Neuron (in vitro differentiated cells): ENCODE measurements around the gene DUSP9.

ENCODE experiments used
- H2AFZ ChIP-seq: one replicate; pipeline ENCODE4 v1.6.1; 2013; ENCODE audit warnings: low read depth, mild to moderate bottlenecking, inconsistent platforms, low read length, moderate library complexity
- H3K27me3 ChIP-seq: one replicate; pipeline ENCODE4 v1.6.1; 2013; ENCODE audit warnings: low read length; ENCODE audit not compliant: insufficient read depth
- H3K36me3 ChIP-seq: one replicate; pipeline ENCODE4 v1.6.1; 2013; ENCODE audit warnings: low read length; ENCODE audit not compliant: insufficient read depth
- H3K4me1 ChIP-seq: one replicate; pipeline ENCODE4 v1.6.1; 2013; ENCODE audit warnings: low read length; ENCODE audit not compliant: insufficient read depth
- H3K4me3 ChIP-seq: 2 replicates; pipeline ENCODE4 v1.5.1; 2013; ENCODE audit warnings: mild to moderate bottlenecking, low read length, moderate library complexity
- H3K9me3 ChIP-seq: one replicate; pipeline ENCODE4 v1.6.1; 2013; ENCODE audit warnings: low read length

Gene DUSP9

DNA sequence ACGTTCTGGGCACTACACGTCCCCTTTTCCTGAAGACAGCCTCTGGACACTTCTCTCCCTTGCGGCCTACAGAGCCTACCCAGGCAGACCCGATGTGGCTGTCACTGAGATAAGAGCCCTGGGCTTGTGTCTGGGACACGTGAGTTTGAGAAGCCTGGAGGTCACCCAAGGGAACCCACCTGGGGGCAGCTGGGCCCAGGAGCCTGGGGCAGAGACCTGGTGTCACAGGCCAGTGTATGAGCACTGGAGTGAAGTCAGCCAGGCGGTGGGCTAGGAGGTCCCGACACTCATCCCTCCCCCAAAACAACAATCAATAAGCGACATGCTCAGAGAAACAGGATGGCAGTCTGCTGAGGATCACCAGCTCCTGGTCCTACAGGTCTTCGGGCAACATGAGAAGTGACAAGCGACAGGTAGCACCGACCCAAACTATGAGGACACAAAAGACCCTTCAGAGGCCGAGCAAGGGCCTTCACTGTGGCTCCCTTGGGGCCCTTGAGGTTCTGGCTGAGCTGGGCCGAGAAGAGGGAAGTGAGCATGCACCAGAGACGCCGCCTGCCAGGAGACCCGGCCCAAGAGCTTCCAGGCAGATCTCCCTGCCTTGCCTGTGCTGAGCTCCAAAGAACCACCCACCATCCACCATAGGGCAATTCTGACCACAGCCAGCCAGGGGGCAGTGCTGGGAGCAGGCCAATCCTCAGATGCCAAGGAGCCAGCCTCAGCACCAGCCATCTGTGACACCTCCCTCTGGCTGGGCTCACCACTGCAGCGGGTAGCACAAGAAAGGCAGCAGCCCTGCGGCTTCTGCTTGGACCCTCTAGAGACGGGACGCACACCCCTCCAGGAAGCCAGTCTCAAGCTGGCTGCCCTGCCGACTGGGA is 11.0 kb upstream of the DUSP9 start:
- peaks cover 60% of the 10 kb centered on the region for H3K27me3 ChIP-seq
- H3K4me1 ChIP-seq, result no peaks in the 10 kb centered on the region
- H3K4me3 ChIP-seq, result no peak overlapping the region
- H3K9me3 ChIP-seq, result peaks cover 8% of the 10 kb centered on the region
- H3K36me3 ChIP-seq, result no peaks in the 10 kb centered on the region
- no peak overlapping the region for H2AFZ ChIP-seq

DNA sequence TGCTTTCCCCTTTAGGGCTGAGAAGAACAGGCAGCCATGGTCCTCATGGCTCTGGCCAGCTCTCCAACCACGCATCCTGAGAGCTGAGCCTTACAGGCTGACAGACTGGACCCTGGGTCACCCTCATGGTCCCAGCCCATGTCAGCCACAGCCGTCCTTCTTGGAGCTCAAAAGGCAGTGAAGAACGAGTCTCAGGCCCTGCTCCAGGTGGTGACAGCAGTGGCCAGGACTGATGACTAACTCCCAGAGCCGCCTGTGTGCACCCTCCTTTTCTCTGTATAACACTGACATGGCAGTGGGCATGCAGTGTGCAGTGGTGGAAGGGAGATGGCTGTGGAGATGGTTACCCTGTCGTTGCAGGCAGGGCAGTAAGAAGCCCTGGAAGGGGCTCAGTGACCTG is 10.3 kb upstream of the DUSP9 start:
- H3K9me3 ChIP-seq, result peaks cover 2% of the 10 kb centered on the region
- H3K4me3 ChIP-seq, result no peak overlapping the region
- H2AFZ ChIP-seq, result no peak overlapping the region
- H3K36me3 ChIP-seq, result no peaks in the 10 kb centered on the region
- peaks cover 67% of the 10 kb centered on the region for H3K27me3 ChIP-seq
- H3K4me1 ChIP-seq, result no peaks in the 10 kb centered on the region

DNA sequence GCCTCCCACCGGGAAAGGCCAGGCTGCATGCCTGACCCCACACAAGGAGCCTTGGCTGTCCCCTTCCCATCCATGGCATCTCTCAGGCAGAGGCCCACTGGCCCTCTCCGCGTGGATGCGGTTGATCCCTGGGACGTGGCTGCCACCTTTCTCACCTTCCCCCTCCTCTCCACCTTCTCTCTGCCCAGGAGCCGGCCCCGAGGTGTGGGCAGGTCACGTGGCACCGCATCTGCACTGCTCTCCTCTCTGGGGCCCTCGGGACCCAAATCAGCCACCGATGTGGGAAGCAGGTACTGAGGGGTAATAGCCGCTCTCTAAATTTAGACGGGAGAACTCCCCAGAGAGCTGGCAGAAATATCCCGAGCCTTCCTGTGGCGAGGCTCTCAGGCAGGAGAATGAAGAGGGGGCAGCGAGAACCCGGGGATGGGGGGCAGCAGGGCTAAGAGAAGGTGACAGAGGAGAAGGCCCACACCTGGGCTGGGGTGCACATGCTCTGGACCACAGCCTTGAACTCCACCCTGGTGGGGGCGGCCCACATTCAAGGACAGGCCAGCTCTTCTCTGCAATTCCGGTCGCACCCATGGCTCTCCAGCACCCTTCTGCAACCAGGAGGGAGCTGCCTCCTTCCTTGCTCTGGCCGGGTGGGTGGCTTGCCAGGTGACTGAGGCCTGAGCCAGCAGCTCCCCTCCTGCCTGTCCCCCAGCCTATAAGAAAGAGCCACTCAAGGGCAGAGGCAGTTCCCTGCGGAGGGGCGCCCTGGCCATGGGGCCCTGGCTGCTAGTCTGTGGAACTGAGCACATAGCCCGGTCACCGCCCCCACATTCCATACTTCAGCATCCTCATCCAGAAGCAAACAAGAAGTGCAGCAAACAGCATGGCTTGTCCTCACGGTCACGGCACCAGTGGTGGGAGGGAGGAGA is 9.6 kb upstream of the DUSP9 start:
- H3K4me1 ChIP-seq, result no peaks in the 10 kb centered on the region

DNA sequence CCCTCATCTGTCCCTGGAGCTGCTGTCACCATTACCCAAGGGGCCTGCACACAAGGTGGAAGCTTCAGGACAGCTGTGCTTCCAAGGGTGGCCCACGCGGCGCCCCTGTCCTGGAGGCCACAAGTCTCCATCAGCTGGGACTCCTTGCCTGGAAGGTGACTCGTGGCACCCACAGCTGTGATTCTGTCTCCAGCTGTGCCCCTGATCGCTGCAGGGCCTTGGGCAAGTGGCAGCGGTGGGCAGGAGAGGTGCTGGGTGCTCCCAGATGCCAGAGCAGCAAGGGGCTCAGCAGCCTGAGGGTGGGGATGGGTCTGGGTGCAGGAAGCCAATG is 9.0 kb upstream of the DUSP9 start:
- H3K36me3 ChIP-seq, result no peaks in the 10 kb centered on the region
- no peaks in the 10 kb centered on the region for H3K4me1 ChIP-seq
- no peak overlapping the region for H3K4me3 ChIP-seq
- peaks cover 65% of the 10 kb centered on the region for H3K27me3 ChIP-seq
- no peaks in the 10 kb centered on the region for H3K9me3 ChIP-seq
- no peak overlapping the region for H2AFZ ChIP-seq

More for the DNA sequence above, 9.6 kb upstream of the DUSP9 start:
- Histone ChIP-seq H3K36me3 (no peaks in the 10 kb centered on the region), H3K4me3 (no peak overlapping the region), H3K9me3 (no peaks in the 10 kb centered on the region), H3K27me3 (peaks cover 68% of the 10 kb centered on the region), H2AFZ (no peak overlapping the region)

DNA sequence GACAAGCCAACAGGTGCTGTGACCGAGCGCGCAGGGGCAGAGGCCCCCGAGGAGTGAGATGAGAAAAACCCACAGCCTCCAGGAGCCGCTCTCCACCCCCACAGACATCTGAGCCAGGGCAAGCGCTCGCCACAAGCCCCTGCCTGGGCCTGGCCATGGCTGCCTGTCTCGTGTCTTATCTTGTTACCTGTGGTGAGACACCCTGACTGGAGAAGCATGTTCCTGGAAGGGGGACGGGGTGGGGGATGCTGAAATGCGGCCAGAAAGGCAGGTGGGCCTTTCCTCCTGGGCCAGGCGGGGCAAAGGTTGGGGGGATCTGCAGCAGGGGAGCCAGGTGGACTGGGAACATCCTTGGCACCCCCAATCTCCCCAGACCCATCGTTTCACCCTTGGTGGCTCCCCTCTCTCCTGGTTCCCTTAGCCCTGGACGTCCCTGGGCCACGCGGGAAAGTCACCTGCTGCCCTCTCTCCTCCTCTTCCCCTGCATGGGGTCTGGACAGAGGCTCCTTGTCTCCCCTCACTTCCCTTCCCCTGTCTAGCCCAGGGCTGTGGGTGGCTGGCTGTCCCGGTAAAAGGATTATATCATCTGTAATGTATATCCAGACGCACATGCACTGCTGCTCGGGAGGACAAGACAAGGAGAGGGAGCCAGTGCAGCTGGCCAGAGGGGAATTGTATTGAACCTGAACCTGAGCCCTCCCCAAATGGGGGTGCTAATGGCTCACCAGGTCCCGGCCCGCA is 8.4 kb upstream of the DUSP9 start:
- no peak overlapping the region for H2AFZ ChIP-seq
- H3K36me3 ChIP-seq, result no peaks in the 10 kb centered on the region
- no peak overlapping the region for H3K4me3 ChIP-seq
- H3K27me3 ChIP-seq, result peaks cover 67% of the 10 kb centered on the region
- H3K9me3 ChIP-seq, result no peaks in the 10 kb centered on the region
- H3K4me1 ChIP-seq, result peaks cover 2% of the 10 kb centered on the region

DNA sequence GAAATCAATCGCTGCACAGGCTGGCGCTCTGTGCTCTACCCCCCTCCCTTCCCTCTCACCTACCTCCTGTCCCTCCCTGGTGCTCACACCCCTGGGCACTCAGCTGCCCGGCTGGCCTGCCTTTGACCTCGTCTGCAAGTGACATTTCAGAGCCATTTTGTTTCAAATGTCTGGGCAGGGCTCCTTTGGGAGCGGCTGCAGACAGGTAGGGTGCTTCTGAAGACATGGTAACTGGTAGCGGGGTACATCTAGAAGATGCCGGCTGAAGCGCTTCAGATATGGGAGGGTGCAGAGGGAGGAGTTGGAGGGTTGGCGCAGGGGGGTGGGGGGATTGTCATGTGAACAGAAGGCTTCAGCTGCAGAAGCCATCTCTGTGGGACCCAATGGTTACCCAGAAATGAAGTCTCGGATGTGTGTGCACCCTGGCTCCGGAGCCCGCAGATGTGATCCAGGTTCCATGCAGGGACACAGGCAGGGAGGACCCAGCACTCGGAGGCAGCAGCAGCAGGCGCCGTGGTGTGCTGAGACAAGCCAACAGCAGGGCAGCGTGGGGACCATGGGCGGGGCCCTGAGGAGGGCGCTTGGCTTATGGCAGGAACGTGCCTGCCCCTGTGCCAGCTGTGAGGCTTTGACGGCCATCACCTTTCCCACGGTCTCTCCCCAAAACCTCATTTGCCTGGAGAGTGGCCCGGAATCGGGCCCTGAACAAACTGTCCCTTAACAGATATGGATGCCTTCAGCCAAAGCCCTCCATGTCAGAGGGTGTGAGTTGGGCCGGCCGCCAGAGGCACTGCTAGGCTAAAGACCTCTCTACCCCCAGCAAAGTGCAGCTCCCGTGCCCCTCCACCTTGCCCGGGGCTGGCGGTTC is 7.6 kb upstream of the DUSP9 start:
- Histone ChIP-seq H3K27me3 (peaks cover 71% of the 10 kb centered on the region), H3K9me3 (no peaks in the 10 kb centered on the region)

DNA sequence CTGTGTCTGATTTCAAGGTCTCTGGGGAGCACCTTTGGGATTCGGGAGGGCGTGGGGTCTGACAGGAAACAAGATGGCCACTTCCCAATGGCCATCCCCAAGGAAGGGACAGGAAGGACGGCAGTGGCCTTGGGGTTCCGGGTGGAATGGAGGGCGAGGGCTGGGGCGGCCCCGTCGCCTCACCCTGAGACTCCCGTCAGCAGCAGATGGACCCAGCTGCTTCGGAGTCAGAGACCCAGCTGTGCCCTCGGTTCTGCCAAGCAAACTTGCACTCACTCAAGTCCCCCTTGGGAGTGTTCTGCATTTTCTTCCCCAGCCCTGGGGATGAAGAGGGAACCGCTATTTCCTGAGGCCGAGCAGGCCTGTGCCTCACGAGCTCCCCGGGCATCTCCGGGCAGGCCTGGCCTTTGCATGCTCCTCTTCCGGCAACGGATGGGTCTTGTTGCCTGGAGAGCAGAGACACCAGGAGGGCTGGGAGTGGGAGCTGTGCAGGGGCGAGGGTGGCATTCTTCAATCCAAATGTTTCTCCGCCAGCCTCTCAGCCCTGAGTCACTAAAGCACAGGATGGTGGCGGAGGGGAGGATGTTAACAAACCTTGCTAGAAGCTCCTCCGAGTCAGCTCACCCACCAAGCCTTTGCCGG is 6.8 kb upstream of the DUSP9 start:
- Histone ChIP-seq H3K36me3 (no peaks in the 10 kb centered on the region), H2AFZ (no peak overlapping the region), H3K4me3 (no peak overlapping the region), H3K9me3 (no peaks in the 10 kb centered on the region), H3K4me1 (peaks cover 7% of the 10 kb centered on the region), H3K27me3 (peaks cover 75% of the 10 kb centered on the region)

More for the DNA sequence above, 7.6 kb upstream of the DUSP9 start:
- no peaks in the 10 kb centered on the region for H3K36me3 ChIP-seq
- H3K4me1 ChIP-seq, result peaks cover 6% of the 10 kb centered on the region
- no peak overlapping the region for H2AFZ ChIP-seq
- H3K4me3 ChIP-seq, result no peak overlapping the region

DNA sequence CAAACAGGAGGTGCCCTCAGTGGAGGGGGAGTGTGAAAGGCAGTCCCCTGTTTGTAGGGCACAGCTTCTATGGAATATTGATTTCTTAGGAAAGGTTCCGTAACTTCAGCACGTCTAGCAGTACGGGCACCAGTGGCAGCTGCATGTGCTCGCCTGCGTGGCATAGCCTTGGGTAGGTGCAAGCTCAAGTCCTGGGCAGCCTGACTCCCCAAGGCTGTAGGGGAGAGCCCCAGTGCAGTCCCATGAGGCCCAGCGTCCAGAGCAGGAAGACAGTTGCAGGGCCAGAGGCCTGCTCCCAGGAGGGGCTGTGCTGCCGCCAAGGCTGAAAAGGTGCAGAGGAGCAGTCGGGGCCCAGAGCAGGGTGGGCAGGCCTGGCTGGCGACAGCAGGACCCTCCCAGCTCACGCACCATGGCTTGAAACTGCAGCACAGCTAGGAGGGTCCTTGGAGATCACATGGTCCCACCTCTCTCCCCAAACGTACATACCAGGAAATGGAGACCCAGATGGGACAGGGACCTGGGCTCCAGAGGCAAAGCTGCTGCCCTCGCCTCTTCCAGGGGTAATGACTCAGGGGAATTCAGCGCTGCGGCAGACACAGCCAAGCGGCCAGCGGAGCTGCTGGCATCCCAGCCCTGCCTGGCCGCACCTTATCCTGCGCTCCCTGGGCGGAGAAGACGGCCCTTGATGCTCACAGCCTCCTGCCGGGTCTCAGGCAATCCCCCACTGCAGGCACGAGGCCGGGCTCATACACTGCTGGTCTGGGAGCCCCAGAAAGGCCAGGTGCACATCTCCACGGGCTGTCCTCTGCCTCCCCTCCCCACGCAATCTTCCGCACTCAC is 6.0 kb upstream of the DUSP9 start:
- Histone ChIP-seq H3K4me1 (peaks cover 7% of the 10 kb centered on the region), H3K4me3 (no peak overlapping the region), H3K36me3 (no peaks in the 10 kb centered on the region), H3K27me3 (peaks cover 78% of the 10 kb centered on the region), H2AFZ (no peak overlapping the region), H3K9me3 (no peaks in the 10 kb centered on the region)

DNA sequence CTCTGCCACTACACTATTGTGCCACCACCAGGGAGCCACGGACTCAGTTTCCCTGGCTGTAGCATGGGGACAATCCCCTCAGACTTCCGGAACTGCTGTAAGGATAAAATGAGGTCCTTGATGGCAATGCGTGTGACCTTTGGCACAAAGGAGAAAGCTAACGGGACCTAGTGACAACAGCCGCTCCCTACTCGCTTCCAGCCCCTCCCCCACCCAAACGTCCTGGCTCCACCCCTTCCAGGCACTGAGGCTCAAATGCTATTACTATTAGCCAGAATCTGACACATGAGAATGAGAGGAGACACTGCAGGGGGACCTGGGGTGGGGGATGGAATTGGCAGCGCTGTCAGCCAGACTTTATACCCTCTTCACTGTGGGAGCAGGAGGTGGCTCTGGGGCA is 5.4 kb upstream of the DUSP9 start:
- Histone ChIP-seq H3K9me3 (no peaks in the 10 kb centered on the region), H3K4me3 (no peak overlapping the region), H2AFZ (no peak overlapping the region), H3K36me3 (no peaks in the 10 kb centered on the region), H3K4me1 (peaks cover 7% of the 10 kb centered on the region), H3K27me3 (peaks cover 78% of the 10 kb centered on the region)

DNA sequence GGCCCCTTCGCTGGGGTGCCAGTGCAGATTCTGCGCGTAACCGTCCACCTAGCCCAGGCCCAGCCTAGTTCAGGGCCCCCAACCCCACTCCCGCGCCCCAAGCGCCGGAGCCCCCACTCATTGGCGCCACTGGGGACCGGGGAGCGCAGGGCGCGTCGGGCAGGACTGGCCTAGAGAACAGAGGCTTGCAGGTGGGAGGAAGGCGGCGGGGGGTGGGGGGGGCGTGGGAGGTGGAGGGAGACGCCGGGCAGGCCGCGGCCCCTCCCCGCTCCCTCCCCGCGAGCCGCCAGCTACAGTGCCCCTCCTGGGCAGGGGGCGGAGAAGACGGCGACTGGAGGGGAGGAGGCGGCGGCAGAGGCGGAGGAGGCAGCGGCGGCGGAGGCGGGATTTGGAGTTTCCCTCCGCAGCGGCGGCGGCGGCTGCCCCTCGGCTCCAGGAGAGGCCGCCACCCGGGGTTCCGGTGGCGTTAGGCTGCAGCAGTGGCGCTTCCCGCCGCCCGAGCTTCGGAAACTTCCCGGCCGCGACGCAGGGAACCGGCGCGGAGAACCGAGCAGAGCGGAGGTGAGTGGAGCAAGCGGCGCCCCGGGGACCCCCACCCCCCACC is 4.8 kb upstream of the DUSP9 start:
- H2AFZ ChIP-seq, result no peak overlapping the region
- H3K36me3 ChIP-seq, result no peaks in the 10 kb centered on the region
- H3K4me1 ChIP-seq, result peaks cover 7% of the 10 kb centered on the region
- H3K27me3 ChIP-seq, result peaks cover 76% of the 10 kb centered on the region
- H3K4me3 ChIP-seq, result no peak overlapping the region
- H3K9me3 ChIP-seq, result no peaks in the 10 kb centered on the region
